IPS-NIHi7 (cell line): ENCODE data around the gene STAG2.

Source experiments
- DNase-seq: peaks from one replicate; pipeline ENCODE4 v3.0.0; 2012; ENCODE audit warnings: mixed read lengths; ENCODE audit errors: extremely low spot score

STAG2 gene

GRCh38 chrX:123975180-123975579, 13.7 kb downstream of the STAG2 start:
- DNase-seq: no peak

DNA sequence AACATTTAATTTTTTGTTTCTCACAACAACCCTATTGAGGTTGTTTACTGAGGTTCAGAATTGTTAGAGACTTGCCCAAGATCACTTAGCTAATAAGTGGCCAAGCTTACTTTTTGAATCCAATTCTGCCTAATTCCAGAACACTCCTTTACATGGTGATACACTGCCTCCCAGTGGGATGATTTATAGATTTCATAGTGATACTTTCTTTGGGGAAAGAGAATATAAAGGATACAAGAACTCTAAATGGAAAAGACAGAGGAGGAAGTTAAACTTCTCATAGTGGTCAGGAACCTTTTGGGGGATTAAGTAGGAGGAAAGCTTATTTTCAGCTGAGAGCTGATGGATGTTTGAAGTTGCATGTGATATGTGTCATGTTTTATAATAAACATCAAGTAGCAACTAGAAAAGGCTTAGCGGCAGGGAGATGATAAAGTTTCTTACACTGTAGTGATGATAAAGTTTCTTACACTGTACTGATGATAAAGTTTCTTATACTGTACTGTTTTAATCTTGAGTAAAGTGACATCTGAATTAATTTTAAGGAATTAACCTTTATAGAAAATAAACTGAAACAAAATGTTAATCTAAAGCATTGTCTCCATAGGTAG, 15.3 kb downstream of the STAG2 start:
- DNase-seq: no peak

GRCh38 chrX:123983240-123983639, 21.7 kb downstream of the STAG2 start:
- no peak for DNase-seq

- DNase-seq: no peak
These were observed 24.9 kb downstream of the STAG2 start for GRCh38 chrX:123986377-123986776.

GRCh38 chrX:123988423-123989111, 27.1 kb downstream of the STAG2 start:
- no peak for DNase-seq

DNA sequence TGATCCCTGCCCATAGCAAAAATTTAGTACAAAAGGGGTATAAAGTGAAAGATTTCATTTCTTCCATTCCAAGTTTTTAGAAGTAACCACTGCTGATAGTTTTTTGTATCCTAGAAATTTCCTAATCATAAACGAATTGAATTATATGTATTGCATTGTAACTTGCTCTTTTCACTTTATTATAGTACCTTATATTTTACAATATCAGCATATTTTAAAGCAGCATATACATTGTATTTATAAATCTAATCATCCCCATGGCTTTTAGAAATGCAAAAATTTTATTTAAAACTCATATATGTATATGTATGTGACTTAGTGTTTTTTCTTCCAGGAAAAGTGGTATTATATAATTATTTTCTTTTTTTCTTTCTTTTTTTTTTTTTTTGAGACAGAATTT, 27.7 kb downstream of the STAG2 start:
- no peak for DNase-seq

DNA sequence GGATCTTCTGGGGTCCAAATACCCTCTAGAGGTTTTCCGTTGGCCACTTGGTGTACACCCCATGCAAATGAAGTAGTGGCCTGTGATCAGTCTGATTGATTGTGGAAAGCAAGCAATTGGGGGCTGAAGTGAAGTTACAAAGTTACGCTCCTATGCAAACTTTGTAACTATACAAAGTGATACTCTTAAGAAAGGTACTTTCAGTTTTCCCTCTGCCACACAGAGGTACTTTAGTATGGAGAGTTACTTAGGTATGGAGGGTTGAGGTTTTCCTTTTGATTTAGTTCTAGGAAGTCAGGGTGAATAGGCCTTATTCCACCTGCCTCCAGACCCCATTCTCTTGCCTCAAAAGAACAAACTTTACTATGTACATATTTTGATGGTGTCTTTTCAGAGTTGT, 28.7 kb downstream of the STAG2 start:
- no peak for DNase-seq

DNA sequence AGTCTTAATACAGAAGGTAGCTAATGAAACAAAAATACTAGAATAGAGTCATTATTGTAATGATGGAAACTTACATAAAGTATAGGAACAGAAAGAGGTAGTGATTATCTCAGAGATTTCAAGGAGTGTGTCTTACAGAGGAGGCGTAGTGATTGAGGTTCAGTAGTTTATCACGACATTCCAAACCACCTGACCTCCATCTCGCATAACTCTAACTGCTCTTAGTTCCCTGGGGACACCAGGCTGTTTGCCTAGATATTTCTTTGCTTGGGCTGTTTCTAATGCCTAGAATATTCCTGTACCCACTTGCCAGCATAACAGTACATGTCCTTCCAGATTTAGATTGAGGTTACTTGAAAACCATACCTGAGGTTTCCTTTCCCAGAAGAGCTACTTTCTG, 29.1 kb downstream of the STAG2 start:
- DNase-seq: no peak

- DNase-seq: no peak
These were observed 31.8 kb downstream of the STAG2 start for GRCh38 chrX:123993326-123993725.

- DNase-seq: no peak
These were observed 32.6 kb downstream of the STAG2 start for GRCh38 chrX:123993904-123994635.

GRCh38 chrX:123994730-123995129, 33.2 kb downstream of the STAG2 start:
- no peak for DNase-seq

GRCh38 chrX:124001581-124001980, 40.1 kb downstream of the STAG2 start:
- DNase-seq: no peak

- no peak for DNase-seq
These were observed 43.7 kb downstream of the STAG2 start for GRCh38 chrX:124005228-124005627.

- DNase-seq: no peak
These were observed 48.7 kb downstream of the STAG2 start for GRCh38 chrX:124010157-124010556.

DNA sequence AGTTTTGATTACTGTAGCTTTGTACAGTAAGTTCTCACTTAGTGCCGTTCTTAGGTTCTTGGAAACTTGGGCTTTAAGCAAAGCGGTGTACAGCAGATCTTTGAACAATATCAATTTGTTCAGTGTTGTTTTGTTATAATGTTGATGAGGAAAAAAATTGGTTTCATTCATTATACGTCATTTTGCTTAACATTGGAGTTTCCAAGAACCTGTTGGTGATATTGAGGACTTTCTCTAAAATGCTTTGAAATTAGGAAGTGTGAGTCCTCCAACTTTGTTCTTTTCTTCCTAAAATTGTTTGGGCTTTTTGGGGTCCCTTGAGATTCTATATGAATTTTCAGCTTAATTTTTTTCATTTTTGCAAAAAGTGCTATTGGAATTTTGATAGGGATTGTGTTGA, 49.1 kb downstream of the STAG2 start:
- no peak for DNase-seq

- DNase-seq: no peak
These were observed 54.2 kb downstream of the STAG2 start for GRCh38 chrX:124015721-124016120.

DNA sequence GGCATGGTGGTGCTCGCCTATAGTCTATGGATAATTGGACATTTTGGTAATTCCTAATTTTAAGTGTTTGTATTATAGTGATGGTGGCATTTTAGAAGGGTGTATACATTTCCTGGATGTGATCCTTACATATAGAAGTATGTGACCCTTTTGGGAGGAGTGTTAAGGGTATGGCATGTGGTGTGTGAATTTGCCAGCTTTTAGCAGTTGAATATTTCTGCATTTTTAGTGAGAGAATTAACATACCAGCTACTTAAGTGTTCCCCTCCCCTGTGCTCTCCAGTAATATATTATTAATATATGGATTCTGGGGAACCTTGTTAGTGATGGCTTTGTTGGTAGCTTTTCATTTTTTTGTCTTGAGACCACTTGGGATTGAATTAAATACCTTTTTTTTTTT, 55.3 kb downstream of the STAG2 start:
- no peak for DNase-seq

- no peak for DNase-seq
These were observed 56.5 kb downstream of the STAG2 start for GRCh38 chrX:124018023-124018422.

GRCh38 chrX:124023838-124024238, 62.3 kb downstream of the STAG2 start:
- DNase-seq: no peak

GRCh38 chrX:124026529-124026928, 65.0 kb downstream of the STAG2 start:
- DNase-seq: no peak

- no peak for DNase-seq
These were observed 66.7 kb downstream of the STAG2 start for GRCh38 chrX:124028182-124028581.

- no peak for DNase-seq
These were observed 69.0 kb downstream of the STAG2 start for GRCh38 chrX:124030520-124030919.

GRCh38 chrX:124033821-124034220, 72.3 kb downstream of the STAG2 start:
- no peak for DNase-seq
